Upper lobe of left lung (tissue), 6 donors: ENCODE measurements around the gene FCRLA. TPM values are rescaled to one million over a fixed set of nuclear protein-coding genes. Genes with fewer than 3 reads are reported as not detected.

Source experiments
- ATAC-seq, 2 donors: fragments of 200-7000 bp; cut with Tn5 transposase; one replicate each; pipeline ENCODE4 v1.9.1; 2022; ENCODE audit warnings: mild to moderate bottlenecking in 2 of 2, moderate library complexity in 2 of 2; ENCODE audit not compliant: low FRiP score in 2 of 2
- DNase-seq, 2 donors: peaks; one replicate each; pipeline ENCODE4 v3.0.0-alpha.2; 2019 to 2020
- H3K27ac ChIP-seq, 4 donors: fragments of 200-600 bp; sonication (generic); one replicate each; pipeline ENCODE4 v1.5.1; 2016 to 2019
- H3K27me3 ChIP-seq, 4 donors: fragments of 200-600 bp; sonication (generic); one replicate each; pipeline ENCODE4 v1.5.1; 2017 to 2019
- H3K36me3 ChIP-seq, 4 donors: fragments of 200-600 bp; sonication (generic); one replicate each; pipeline ENCODE4 v1.5.1; 2016 to 2019
- H3K4me1 ChIP-seq, 4 donors: fragments of 200-600 bp; sonication (generic); one replicate each; pipeline ENCODE4 v1.5.1; 2018 to 2019
- H3K4me3 ChIP-seq, 4 donors: fragments of 200-600 bp; sonication (generic); one replicate each; pipeline ENCODE4 v1.5.1; 2017 to 2019; ENCODE audit warnings: mild to moderate bottlenecking in 2 of 4, moderate library complexity in 1 of 4
- H3K9me3 ChIP-seq, 4 donors: fragments of 200-600 bp; sonication (generic); one replicate each; pipeline ENCODE4 v1.5.1; 2018 to 2019
- EP300 ChIP-seq, 4 donors: sonication (generic); formaldehyde crosslinking; IDR thresholded peaks; one replicate each; pipeline ENCODE4 v1.5.1; 2017; ENCODE audit warnings: antibody characterized with exemption in 4 of 4, control low read depth in 2 of 4
- POLR2A ChIP-seq, 4 donors: fragments of 450-650 bp; IDR thresholded peaks; one replicate each; pipeline ENCODE4 v1.5.1; 2016 to 2017; ENCODE audit warnings: antibody characterized with exemption in 4 of 4, mild to moderate bottlenecking in 2 of 4
- POLR2AphosphoS5 ChIP-seq, 2 donors: sonication (generic); formaldehyde crosslinking; IDR thresholded peaks; one replicate each; pipeline ENCODE4 v1.5.1; 2017; ENCODE audit warnings: antibody characterized with exemption in 2 of 2
- WGBS, 2 donors: methylation state at CpG; one replicate each; pipeline ENCODE4 v1.1.5; 2017 to 2018; 5-methylcytosine and 5-hydroxymethylcytosine counted together
- total RNA-seq, 6 donors: library from RNA; depleted of rRNA in 4 of 6; stranded (reverse); fragments of >200 nt in 4 of 6; gene quantifications; one replicate each; pipeline versions ENCODE4 v1.1.0 to v1.2.1, GENCODE V29; 2016 to 2021
- TF ChIP-seq, protein P1 (sequence below), 6 experiments: fragments of 450-650 bp in 4 of 6; fragments of 200-600 bp in 2 of 6; sonication (generic) in 2 of 6; IDR thresholded peaks; one replicate each; pipeline ENCODE4 v1.5.1; 2016 to 2019; ENCODE audit warnings: antibody characterized with exemption in 6 of 6
- donor health status: DM: no; HTN: no; CAD: no; lungs with moderate emphysema.
- donor health status: DM: no; HTN: yes; CAD: no; lungs with severe emphysema.

The FCRLA gene
- total RNA-seq, 6 donors from 2014 or later: 0.52 to 1.2 (median 1.0) TPM; not detected in 3

DNA sequence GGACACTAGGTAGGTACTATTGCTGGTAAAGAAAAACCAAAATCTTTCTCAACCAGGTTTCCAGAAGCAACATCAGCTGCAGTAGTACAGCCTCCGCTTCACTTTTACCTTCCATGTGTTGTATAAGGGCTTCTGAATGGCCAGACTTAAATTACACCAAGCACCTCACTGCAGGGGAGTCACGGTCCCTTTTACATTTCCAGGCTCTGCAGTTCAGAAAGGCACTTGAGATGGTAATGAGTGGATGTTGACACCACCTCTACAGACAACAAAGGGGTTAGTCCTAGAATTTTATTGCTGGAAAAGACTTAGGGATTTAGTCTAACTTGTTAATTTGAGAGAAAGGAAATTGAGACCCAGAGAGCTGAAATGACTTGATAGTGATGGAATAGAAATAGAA is 30.6 kb downstream of the FCRLA start:
- Histone ChIP-seq H3K36me3 (no peaks in the 10 kb centered on the region), H3K9me3 (no peaks in the 10 kb centered on the region), H3K27me3 (no peaks in the 10 kb centered on the region), H3K27ac (no peak overlapping the region), H3K4me1 (peaks cover 22 to 33% (median 26%) of the 10 kb centered on the region in 4 donors), H3K4me3 (no peak overlapping the region)
- ATAC-seq (no peak), DNase-seq (no peak)
- 48 to 84% methylated on average over 2 of the region's 2 CpGs for WGBS, 2 donors
- no peak for TF ChIP-seq POLR2AphosphoS5 (IDR thresholded peaks at IDR 0.05)
- TF ChIP-seq POLR2A (IDR thresholded peaks at IDR 0.05): no peak
- TF ChIP-seq, protein P1, sequence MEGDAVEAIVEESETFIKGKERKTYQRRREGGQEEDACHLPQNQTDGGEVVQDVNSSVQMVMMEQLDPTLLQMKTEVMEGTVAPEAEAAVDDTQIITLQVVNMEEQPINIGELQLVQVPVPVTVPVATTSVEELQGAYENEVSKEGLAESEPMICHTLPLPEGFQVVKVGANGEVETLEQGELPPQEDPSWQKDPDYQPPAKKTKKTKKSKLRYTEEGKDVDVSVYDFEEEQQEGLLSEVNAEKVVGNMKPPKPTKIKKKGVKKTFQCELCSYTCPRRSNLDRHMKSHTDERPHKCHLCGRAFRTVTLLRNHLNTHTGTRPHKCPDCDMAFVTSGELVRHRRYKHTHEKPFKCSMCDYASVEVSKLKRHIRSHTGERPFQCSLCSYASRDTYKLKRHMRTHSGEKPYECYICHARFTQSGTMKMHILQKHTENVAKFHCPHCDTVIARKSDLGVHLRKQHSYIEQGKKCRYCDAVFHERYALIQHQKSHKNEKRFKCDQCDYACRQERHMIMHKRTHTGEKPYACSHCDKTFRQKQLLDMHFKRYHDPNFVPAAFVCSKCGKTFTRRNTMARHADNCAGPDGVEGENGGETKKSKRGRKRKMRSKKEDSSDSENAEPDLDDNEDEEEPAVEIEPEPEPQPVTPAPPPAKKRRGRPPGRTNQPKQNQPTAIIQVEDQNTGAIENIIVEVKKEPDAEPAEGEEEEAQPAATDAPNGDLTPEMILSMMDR (IDR thresholded peaks at IDR 0.05): no peak
- TF ChIP-seq EP300 (IDR thresholded peaks at IDR 0.05): no peak

DNA sequence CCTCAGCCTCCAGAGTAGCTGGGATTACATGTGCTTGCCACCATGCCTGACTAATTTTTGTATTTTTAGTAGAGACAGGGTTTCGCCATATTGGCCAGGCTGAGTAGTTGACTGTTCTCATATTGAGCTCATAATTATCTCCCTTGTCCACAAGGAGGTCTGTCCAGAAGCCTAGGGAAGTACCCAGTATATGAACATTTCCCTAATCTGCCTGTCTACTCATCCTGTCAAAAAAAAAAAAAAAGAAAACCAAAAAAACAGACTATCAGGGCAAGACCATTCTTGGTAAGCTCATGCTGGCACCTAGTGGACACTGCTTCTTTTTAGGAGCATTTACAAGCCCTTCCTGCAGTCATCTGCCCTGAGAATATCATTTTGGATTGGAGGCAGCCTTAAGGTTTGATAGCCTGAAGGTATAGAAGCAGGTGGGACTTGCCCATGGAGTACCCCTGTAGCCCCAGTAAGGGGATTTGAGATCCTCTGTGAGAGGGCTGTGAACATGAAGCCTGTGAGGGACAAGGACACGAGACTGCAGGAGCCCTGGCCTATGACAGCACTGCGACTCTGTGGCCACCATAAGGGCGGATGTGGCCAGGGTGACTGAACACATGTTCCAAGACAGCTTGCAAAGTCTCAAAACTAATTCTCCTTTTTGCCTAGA is 31.7 kb downstream of the FCRLA start:
- ATAC-seq: peak; percentile 81 to 82
- Histone ChIP-seq H3K4me1 (peaks cover 22 to 33% (median 26%) of the 10 kb centered on the region in 4 donors), H3K9me3 (no peaks in the 10 kb centered on the region), H3K27ac (peak overlapping the region; percentile 19 to 79 (median 50)), H3K27me3 (no peaks in the 10 kb centered on the region), H3K36me3 (no peaks in the 10 kb centered on the region), H3K4me3 (no peak overlapping the region)
- TF ChIP-seq POLR2A (IDR thresholded peaks at IDR 0.05): peak in 1 of 4 donors; percentile 12
- TF ChIP-seq POLR2AphosphoS5 (IDR thresholded peaks at IDR 0.05): peak in 1 of 2 donors; percentile 26
- TF ChIP-seq, protein P1 (IDR thresholded peaks at IDR 0.05): peak in 5 of 6 experiments; percentile 34 to 47 (median 39)
- TF ChIP-seq EP300 (IDR thresholded peaks at IDR 0.05): no peak
- WGBS, 2 donors: 82 to 84% methylated on average over 3 to 4 of the region's 4 CpGs
- peak in 1 of 2 donors; percentile 70 for DNase-seq

DNA sequence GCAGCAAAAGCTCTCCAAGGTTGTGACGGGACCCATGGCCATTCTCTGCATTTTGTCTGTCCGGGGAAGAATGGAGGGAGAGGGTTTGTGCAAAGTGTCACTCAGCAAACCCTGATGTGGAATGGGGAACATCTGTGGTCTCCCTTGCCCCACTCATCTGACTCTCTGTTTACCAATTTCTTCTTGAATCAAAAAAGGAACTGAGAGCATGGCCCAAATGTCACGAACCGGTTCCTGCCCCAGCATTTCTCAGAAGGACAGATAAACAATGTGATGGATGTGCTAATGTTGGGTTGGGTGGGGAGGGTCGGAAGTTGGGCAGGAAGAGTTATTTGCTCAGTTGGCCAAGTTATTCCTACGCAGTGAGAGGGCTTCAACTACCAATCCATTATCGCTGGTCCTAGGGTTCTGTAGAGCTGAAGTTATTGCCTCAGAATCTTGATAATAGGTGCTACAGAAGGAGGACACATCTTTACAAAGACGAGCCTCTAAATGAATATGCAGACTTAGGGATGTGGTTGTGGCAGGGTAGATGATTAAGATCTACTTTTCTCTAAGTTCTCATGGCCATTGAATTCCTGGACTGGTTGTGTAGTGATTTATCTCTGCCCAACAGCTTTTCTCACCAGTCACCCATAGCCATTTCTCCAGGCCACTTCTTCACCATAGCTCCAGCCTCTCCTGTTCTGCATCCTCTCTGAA is 33.0 kb downstream of the FCRLA start:
- ATAC-seq (peak; percentile 63 to 69), DNase-seq (peak in 1 of 2 donors; percentile 60)
- Histone ChIP-seq H3K27me3 (no peaks in the 10 kb centered on the region), H3K27ac (peak overlapping the region; percentile 32 to 79 (median 58)), H3K4me3 (no peak overlapping the region), H3K36me3 (no peaks in the 10 kb centered on the region), H3K9me3 (no peaks in the 10 kb centered on the region), H3K4me1 (peaks cover 22 to 33% (median 26%) of the 10 kb centered on the region in 4 donors)
- WGBS, 2 donors: 27 to 41% methylated on average over 8 of the region's 8 CpGs
- TF ChIP-seq, protein P1 (IDR thresholded peaks at IDR 0.05): no peak
- peak in 1 of 4 donors; percentile 41 for TF ChIP-seq POLR2A (IDR thresholded peaks at IDR 0.05)
- peak in 1 of 2 donors; percentile 51 for TF ChIP-seq POLR2AphosphoS5 (IDR thresholded peaks at IDR 0.05)
- peak in 1 of 4 donors; percentile 32 for TF ChIP-seq EP300 (IDR thresholded peaks at IDR 0.05)

DNA sequence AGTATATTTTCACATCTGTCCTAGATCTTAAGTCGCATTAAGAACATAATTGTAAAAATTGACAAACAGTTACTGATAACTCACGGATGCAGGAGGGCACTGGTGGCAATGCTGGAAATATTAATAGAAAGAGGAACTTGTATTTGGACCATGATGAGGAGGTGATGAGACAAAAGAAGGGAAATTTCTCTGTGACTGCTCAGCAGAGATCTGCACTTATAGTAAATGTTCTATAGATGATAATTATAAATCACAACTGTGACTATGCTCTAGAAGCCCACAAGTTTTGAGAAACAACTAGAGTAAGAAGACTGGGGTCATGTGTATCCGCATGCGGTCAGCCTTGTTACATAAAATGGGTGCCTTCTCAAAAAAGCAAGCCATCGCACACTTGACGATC is 33.9 kb downstream of the FCRLA start:
- Histone ChIP-seq H3K9me3 (no peaks in the 10 kb centered on the region), H3K4me3 (no peak overlapping the region), H3K27ac (peak overlapping the region in 2 of 4 donors; percentile 69 to 79), H3K36me3 (no peaks in the 10 kb centered on the region), H3K27me3 (no peaks in the 10 kb centered on the region), H3K4me1 (peaks cover 22 to 33% (median 26%) of the 10 kb centered on the region in 4 donors)
- no peak for TF ChIP-seq POLR2A (IDR thresholded peaks at IDR 0.05)
- no peak for TF ChIP-seq POLR2AphosphoS5 (IDR thresholded peaks at IDR 0.05)
- 69 to 75% methylated on average over 6 of the region's 6 CpGs for WGBS, 2 donors
- DNase-seq (no peak), ATAC-seq (no peak)

DNA sequence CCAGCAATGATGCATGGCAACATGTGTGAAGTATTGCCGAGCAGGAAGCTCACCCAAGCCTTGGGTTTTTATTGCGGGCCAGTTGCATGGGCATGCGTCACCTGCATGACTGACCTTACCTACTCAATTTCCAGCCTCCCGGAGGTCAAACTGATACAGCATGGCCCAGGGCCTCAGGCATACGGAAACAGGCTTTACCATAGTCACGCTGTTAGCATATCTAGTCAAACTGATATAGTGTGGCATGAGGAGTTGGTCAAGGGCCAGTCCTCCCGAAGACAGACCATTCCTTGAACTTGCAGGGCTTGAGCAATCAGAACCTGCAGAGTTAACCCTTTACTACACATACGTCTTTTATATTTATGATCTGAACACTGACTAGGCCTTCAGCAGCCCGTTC is 36.2 kb downstream of the FCRLA start:
- ATAC-seq (no peak), DNase-seq (no peak)
- TF ChIP-seq POLR2AphosphoS5 (IDR thresholded peaks at IDR 0.05) (no peak), EP300 (IDR thresholded peaks at IDR 0.05) (no peak)
- H3K27ac ChIP-seq: no peak overlapping the region
- no peak overlapping the region for H3K4me3 ChIP-seq
- no peaks in the 10 kb centered on the region for H3K36me3 ChIP-seq
- WGBS, 2 donors: 76 to 81% methylated on average over 8 to 9 of the region's 9 CpGs
- no peaks in the 10 kb centered on the region for H3K27me3 ChIP-seq
- peaks cover 22 to 33% (median 26%) of the 10 kb centered on the region in 4 donors for H3K4me1 ChIP-seq
- no peaks in the 10 kb centered on the region for H3K9me3 ChIP-seq
